Measurements from ENCODE around the gene FGG.

DNA sequence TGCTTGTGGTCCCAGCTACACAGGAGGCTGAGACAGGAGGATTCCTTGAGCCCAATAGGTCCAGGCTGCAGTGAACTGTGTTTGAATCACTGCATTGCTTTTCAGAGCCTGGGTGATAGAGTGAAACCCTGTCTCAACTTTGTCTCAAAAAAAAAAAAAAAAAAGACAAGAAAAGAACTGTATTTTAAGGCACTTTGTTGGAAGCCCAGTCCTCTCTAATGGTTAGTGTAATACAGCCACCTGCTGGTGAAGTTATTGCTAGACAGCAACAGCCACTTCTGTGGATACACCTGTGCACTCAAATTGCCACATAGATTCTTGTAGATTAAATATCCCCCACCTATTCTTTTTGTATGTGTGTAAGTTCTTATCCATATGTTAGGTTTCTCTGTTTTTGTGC is 10.1 kb upstream of the FGG start:
- TF ChIP-seq, protein P1, sequence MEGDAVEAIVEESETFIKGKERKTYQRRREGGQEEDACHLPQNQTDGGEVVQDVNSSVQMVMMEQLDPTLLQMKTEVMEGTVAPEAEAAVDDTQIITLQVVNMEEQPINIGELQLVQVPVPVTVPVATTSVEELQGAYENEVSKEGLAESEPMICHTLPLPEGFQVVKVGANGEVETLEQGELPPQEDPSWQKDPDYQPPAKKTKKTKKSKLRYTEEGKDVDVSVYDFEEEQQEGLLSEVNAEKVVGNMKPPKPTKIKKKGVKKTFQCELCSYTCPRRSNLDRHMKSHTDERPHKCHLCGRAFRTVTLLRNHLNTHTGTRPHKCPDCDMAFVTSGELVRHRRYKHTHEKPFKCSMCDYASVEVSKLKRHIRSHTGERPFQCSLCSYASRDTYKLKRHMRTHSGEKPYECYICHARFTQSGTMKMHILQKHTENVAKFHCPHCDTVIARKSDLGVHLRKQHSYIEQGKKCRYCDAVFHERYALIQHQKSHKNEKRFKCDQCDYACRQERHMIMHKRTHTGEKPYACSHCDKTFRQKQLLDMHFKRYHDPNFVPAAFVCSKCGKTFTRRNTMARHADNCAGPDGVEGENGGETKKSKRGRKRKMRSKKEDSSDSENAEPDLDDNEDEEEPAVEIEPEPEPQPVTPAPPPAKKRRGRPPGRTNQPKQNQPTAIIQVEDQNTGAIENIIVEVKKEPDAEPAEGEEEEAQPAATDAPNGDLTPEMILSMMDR (conservative IDR thresholded peaks at IDR 0.05; ENCODE audit: low read depth, low read length), result peak; percentile 56
- TF ChIP-seq EZH2 (IDR thresholded peaks at IDR 0.05; ENCODE audit: borderline replicate concordance, low read depth, low read length, poor library complexity, severe bottlenecking), result no peak
